Measurements from ENCODE around the gene CENPQ.

DNA sequence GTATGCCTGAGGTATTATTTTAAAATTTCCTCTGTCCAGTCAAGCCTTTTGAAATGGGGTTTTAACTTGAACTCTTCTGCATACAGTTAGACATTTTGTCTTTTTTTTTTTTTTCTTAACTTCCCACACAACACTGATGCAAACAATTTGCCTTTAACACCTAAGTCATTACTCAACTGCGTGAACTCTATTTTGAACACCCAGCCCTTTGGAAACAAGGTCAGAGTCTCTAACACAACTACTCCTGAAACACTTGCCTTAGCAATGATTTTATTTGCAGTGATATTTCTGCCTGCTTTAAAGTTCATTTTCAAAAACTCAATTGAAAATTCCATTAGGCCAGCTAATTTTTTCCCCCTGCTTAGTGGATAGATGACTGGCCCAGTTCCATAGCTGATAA lies 60.7 kb downstream of the CENPQ start:
- TF ChIP-seq, protein P1, sequence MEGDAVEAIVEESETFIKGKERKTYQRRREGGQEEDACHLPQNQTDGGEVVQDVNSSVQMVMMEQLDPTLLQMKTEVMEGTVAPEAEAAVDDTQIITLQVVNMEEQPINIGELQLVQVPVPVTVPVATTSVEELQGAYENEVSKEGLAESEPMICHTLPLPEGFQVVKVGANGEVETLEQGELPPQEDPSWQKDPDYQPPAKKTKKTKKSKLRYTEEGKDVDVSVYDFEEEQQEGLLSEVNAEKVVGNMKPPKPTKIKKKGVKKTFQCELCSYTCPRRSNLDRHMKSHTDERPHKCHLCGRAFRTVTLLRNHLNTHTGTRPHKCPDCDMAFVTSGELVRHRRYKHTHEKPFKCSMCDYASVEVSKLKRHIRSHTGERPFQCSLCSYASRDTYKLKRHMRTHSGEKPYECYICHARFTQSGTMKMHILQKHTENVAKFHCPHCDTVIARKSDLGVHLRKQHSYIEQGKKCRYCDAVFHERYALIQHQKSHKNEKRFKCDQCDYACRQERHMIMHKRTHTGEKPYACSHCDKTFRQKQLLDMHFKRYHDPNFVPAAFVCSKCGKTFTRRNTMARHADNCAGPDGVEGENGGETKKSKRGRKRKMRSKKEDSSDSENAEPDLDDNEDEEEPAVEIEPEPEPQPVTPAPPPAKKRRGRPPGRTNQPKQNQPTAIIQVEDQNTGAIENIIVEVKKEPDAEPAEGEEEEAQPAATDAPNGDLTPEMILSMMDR (IDR thresholded peaks at IDR 0.05) = no peak
- no peak for TF ChIP-seq POLR2A (IDR thresholded peaks at IDR 0.05)
